HG03520 (cell line): ENCODE measurements around the gene RNF214.

Source experiments
- ATAC-seq: cut with Tn5 transposase; IDR thresholded peaks from one replicate; pipeline ENCODE4 v1.9.1; 2021; ENCODE audit warnings: mild to moderate bottlenecking, moderate library complexity; ENCODE audit not compliant: unreplicated experiment

The RNF214 gene

DNA sequence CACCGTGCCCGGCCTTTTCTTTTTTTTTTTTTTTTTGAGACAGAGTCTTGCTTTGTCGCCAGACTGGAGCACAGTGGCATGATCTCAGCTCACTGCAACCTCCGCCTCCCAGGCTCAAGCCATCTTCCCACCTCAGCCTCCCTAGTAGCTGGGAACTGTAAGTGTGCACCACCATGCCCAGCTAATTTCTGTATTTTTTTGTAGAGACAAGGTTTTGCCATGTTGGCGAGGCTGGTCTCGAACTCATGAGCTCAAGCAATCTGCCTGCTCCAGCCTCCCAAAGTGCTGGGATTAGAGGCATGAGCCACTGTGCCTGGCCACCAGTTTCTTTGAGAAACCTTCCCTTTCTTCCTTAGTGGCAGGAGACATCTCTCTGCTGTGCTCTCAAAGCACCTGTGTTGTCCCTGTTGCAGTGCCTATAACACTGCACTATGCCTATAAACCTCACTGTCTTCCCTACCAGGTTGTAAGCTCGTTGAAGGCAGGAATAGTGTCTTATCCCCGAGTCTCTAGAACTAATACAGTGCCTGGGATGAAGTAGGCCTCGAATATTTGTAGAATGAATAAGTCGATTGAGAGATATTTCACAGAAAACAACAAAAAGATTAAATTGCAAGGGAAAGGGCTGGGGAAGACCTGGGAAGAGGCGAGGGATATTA is 19.6 kb upstream of the RNF214 start:
- ATAC-seq = no peak

DNA sequence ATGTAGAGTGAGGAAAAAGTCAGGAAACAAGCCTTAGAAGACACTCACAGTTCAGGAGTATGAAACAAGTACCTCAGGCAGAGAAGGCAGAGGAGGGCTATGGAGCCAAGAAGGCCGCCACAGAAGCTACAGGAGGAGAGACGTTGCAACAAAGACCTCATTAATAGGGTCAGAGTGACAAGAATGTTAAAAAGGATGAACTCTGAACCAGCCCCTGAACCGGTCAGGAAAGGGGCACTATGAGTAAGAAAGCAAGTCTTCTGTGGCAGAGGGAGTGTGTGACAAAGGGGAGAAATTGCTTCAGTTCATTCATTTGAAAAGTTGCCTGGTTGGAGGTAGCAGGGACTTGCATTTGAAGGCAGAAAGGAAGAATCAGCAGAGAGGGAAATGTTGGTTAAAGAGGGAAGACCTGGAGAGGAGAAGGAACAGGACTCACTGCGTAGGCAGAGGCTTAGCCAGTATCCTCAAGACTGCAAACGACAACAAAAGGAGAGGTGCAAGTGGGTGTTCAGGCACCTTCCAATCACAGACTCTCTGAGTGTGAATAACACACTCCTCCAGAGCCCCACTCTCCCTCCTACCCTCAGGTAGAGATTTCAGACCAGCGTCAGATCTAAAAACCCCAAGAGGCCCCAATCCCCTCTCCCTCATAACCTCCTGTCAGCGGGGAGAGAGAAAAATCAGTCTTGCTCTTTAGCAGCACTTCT is 17.9 kb upstream of the RNF214 start:
- ATAC-seq = no peak

- ATAC-seq = no peak
These were observed 15.1 kb upstream of the RNF214 start for GRCh38 chr11:117217141-117218084.

DNA sequence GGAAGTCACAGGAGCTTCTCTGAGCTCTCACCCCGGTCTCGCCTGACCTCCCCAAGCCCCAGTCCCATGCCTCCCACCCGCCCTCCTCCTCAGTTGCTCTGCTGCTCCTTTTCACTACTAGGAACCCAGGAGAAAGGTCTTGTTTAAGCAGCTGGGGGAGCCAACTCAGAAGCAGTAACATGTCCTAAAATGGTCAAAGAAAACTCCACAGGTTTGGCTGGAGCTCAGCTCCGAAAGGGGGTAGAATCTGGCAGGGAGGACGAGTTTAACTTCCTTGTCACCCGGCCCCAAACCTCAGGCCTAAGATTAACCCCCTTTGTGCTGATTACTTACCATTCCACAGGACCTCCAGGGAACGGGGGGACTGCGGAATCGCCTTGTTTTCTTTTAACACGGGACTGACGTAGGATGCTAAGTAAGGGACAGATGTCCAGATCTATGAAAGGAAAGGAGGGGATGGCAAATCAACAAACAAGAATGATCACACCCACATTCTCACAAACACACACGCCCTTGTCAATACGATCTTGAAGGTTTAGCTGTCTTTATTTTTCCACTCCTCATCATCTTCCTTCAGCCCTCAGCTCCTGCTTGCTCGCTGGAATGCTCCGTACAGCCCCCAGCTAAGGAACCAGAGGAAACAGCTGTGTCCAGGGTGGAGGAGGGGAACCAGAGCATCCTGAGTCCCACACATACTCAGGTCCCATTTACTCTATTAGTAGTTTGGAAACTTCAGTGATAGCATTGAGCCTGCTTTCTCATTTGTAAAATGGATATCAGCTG is 14.1 kb upstream of the RNF214 start:
- ATAC-seq = no peak

DNA sequence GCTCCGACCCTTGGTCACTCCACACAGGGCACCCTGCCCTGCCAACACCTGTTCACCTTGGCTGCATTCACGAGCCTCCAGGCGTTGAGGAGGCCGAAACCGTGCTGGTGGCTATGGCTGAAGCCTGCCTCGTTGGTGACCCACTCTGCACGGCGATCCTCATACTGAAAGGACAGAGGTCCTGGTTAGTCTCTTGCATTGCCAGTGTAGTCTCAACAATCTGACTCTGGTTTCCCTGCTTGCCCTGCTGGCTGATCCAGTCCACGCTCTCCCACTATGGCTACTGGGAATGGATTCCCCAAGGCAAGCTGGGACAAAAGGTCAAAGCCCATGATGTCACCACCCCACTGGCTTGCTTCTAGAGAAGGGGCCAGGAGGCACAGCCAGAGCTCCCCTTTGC is 13.5 kb upstream of the RNF214 start:
- no peak for ATAC-seq

DNA sequence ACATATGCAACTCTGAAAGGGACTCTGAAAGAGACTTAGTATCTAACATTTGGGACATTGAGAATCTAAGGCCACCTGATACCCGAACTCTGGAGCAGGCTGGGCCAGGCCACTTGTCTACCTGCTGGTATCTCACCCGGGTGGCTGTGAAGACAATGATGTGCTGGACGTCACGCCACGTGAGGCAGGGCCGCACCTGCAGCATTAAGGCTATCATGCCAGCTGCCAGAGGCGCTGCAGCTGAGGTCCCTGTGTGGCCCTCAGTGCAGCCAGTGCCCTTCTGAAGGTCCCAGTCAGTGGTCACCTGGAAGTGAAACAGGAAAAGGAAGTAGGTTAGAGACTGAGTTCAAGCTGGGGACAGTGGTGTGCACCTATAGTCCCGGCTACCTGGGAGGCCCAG is 13.0 kb upstream of the RNF214 start:
- ATAC-seq = no peak

DNA sequence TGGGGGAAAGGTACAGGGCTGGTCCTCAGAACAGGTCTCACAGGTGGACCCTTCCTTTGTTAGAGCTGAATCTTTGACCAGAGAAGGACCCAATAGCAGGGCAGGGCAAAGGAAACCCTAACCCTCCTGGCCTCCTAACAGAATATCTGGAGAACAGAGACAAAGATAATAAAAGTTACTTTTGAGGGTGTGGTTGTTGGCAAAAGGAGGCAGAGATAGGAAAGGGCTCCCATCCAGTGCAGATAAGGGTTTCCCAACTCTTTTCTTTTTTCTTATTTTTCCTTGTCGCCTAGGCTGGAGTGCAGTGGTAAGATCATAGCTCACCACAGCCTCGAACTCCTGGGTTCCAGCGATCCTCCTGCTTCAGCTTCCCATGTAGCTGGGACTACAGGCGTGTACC is 12.5 kb upstream of the RNF214 start:
- no peak for ATAC-seq

GRCh38 chr11:117220568-117220967 is 11.9 kb upstream of the RNF214 start:
- no peak for ATAC-seq

DNA sequence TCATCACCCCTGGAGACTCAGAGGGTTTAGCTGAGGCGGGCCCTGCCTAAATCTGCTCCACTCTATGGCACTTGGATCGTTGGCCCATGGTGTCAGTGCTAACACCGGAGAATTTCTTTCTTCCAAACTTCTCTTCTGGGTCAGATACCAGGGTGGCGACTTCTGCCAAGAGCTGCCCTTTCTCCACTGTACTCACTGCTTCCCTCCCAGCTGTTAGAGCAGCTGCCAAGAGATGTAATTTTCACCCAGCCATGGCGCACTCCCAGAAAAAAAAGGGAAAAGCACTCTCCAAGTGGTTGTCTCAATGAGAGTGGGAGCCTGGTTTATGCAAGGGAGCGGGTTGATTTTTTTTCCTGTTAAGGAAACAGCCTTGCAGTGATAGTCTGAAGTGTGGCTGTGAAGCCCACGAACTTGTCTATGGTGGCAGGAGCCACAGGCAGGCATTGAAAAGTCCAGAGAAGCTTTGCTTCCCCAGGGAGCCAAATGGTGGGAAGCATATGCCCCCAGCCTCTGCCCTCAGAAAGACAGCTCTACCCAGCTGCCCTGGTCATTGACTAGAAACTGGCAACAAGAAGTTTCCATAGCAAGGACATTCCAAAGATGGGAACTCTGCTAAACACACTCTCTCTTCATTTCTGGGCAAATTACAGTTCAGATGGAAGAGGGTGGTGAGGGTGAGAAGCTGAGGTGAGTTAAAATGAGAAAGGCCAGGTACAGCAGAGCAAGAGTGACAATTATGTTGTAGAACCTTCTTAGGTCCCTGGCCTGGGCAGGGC is 11.3 kb upstream of the RNF214 start:
- no peak for ATAC-seq

DNA sequence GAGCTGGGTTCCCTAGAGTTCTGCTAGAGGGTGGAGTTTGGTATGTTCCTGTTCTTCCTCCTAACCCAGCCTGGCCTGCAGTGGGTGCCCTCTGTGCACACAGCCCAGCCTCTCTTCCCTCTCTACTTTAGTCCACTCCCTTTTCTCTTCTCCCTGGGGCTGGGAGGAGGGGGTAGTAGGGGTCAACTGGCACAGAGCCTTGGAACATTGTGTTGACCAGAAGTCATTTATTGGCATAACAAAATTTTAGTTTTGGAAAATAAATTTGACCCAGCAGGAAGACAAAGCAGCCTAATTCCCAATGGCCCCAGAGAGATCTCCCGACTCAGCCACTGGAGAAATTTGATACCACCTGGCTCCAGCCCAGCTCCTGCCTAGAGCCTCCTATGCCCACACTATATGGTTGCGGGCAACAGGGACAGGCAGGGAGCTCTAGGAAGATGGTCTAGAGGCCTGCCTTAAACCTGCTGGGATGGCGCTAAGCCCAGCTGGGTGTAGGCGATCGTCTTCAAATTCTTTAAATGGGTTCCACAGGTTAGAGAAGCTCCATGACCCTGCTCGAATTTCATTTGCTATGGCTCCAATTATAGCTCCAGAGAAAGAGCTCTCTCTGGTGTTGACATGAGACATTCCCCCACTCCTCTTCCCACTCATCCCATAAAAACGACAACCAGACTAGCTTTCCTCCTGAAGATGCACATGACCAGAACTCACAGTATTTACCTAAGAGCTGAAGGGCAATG is 10.5 kb upstream of the RNF214 start:
- no peak for ATAC-seq

DNA sequence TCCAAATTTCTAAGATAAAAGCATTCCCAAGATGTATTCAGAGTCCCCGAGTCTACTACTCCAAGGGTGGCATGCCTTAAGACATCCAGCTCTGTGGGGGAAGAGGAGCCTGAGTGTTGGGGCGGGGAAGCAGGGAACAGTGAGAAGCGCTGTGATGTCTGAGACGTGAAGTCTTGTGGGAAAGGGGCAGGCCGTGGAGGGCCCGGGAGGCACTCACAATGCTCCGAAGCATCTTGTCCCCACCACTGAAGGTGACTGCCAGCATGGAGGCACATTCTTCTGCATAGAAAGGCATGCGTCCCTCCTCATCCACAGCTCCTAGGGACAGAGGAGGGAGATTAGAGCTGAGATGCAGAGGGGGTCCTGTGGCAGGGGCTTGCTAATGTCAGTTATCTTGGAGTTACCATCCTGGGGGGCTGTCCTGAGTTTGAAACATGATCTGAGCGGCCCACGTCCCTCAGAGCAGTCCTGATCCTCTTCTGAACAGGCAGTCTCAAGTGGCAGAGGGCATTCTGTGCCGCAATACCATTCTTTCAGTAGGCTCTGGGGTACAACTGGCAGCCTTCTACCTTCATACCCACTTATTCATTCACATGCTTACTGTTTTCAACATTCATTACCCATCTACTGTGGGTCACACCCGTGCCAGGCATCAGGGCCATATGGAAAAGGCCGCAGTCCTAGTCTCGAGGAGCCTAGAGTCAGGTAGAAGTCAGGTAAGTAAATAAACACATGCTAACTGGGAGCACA is 9.3 kb upstream of the RNF214 start:
- ATAC-seq = no peak

GRCh38 chr11:117223741-117224689 is 8.5 kb upstream of the RNF214 start:
- ATAC-seq = no peak

DNA sequence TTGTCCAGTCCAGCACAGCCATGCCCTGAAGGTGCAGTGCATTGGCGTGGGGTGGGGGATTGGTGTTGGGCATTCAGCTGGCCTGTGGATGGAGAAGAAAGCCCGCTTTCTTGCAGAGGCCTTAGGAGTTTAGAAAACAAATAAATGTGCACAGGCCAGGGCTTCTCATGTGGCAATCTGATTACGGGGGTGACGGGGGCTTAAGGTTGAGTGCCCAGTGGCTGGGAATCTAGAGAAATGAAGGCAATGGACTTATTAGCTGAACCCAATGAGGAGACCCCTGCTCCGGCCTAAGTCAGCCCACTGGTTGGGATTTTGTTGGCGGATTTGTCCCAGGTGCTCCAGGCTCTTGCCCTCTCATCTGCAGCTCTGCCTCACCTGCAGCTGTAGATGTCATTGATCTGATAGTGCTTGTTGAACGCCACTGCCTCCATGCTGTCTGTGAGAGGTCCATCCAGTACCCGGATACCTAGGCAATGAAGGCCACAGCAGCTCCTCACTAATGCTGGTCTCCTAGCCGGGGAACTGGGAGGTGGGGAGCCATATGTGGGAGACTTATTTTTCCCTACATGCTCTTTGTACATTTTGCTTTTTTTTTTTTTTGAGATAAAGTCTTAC is 6.8 kb upstream of the RNF214 start:
- no peak for ATAC-seq

GRCh38 chr11:117226388-117227385 is 5.8 kb upstream of the RNF214 start:
- ATAC-seq = no peak

DNA sequence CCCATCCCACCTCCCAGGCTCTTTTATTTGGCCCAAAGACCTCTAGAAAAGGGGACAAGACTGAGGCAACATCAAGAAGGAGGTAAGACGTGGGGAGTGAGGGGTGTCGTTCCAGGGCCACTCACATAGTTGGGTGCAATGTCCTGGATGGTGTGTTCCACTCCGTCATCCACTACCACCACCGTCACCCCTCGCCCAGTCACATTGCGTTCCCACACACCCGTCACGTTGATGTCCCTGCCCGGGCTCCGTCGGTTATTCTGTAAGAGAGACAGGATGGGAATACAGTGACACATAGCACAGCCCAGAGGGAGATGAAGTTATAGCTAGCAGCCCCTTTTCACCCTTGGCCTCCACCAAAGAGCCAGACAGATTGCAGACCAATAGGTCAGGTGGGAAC is 4.4 kb upstream of the RNF214 start:
- no peak for ATAC-seq

DNA sequence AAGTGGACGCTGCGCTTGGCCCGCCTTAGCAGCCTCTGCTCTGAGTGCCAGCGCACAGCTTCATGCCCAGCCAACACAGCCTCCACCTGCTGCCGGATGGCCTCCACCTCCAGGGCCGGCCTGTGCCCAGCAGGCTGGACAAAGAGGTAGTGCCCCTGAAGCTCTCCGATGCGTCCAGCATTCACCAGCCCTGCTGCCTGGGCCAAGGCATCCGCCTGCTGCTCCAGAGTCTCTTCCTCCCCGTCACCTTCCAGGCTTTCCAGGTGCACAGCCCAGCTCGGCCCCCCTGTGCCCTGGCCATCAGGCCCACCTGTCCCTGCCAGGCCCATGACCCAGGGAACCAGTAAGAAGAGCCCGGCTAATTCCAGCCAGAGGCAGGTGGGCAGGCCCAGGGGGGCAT is 3.1 kb upstream of the RNF214 start:
- no peak for ATAC-seq
